ENCODE measurements around the gene HDAC10.
"Not testable (repeated sequence)": the region's sequence is repeated elsewhere in the genome, so short reads cannot be mapped to it uniquely, and the experiment has no call there.

The HDAC10 gene

GRCh38 chr22:50217543-50218152 is 33.4 kb downstream of the HDAC10 start:
- no peak for DNase-seq (ENCODE audit: low read depth, low spot score)

- DNase-seq (ENCODE audit: low read depth, low spot score), result no peak
Observed at GRCh38 chr22:50216684-50217520, 34.2 kb downstream of the HDAC10 start.

- no peak for DNase-seq (ENCODE audit: low read depth, low spot score)
Observed at GRCh38 chr22:50216055-50216683, 34.9 kb downstream of the HDAC10 start.

GRCh38 chr22:50215297-50216054 is 35.6 kb downstream of the HDAC10 start:
- DNase-seq (ENCODE audit: low read depth, low spot score), result no peak

GRCh38 chr22:50213263-50213662 is 37.8 kb downstream of the HDAC10 start:
- no peak for DNase-seq (ENCODE audit: low read depth, low spot score)

- DNase-seq (ENCODE audit: low read depth, low spot score), result no peak
Observed at GRCh38 chr22:50211147-50211546, 39.9 kb downstream of the HDAC10 start.

GRCh38 chr22:50210378-50211139 is 40.5 kb downstream of the HDAC10 start:
- no peak for DNase-seq (ENCODE audit: low read depth, low spot score)

GRCh38 chr22:50209893-50210292 is 41.2 kb downstream of the HDAC10 start:
- no peak for DNase-seq (ENCODE audit: low read depth, low spot score)

- no peak for DNase-seq (ENCODE audit: low read depth, low spot score)
Observed at GRCh38 chr22:50208939-50209892, 41.8 kb downstream of the HDAC10 start.

- DNase-seq (ENCODE audit: low read depth, low spot score), result no peak
Observed at GRCh38 chr22:50208430-50208938, 42.6 kb downstream of the HDAC10 start.

- DNase-seq (ENCODE audit: low read depth, low spot score), result no peak
Observed at GRCh38 chr22:50207383-50208140, 43.5 kb downstream of the HDAC10 start.

GRCh38 chr22:50206599-50206998 is 44.5 kb downstream of the HDAC10 start:
- no peak for DNase-seq (ENCODE audit: low read depth, low spot score)

- no peak for DNase-seq (ENCODE audit: low read depth, low spot score)
Observed at GRCh38 chr22:50205781-50206569, 45.1 kb downstream of the HDAC10 start.

GRCh38 chr22:50204998-50205397 is 46.1 kb downstream of the HDAC10 start:
- DNase-seq (ENCODE audit: low read depth, low spot score), result not testable (repeated sequence)

GRCh38 chr22:50204571-50204970 is 46.5 kb downstream of the HDAC10 start:
- DNase-seq (ENCODE audit: low read depth, low spot score), result no peak

GRCh38 chr22:50203288-50203687 is 47.8 kb downstream of the HDAC10 start:
- no peak for DNase-seq (ENCODE audit: low read depth, low spot score)

GRCh38 chr22:50202130-50202666 is 48.9 kb downstream of the HDAC10 start:
- DNase-seq (ENCODE audit: low read depth, low spot score), result no peak
